ENCODE data around the gene PTPDC1.

Gene PTPDC1

DNA sequence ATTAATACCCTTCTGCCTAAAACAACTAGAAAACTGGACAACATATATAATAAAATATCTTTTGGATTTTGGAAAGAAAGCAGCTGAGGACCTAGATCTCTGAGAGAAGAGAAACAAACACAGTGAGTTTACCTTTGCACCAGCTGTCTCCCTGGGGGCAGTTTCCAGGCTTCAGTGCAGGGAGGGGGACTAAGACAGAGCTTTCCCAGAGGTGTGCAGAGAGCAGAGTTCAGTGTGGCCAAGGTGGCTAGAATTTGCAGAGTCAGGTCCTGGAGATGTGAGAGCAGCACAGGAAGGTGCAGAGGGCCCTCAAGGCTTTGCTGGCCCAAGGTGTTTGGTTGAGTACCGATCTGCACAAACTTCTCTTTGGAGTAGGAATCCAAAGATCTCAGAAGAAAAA lies 26.3 kb upstream of the PTPDC1 start:
- no peak for DNase-seq (ENCODE audit: low spot score)
- TF ChIP-seq, protein P1, sequence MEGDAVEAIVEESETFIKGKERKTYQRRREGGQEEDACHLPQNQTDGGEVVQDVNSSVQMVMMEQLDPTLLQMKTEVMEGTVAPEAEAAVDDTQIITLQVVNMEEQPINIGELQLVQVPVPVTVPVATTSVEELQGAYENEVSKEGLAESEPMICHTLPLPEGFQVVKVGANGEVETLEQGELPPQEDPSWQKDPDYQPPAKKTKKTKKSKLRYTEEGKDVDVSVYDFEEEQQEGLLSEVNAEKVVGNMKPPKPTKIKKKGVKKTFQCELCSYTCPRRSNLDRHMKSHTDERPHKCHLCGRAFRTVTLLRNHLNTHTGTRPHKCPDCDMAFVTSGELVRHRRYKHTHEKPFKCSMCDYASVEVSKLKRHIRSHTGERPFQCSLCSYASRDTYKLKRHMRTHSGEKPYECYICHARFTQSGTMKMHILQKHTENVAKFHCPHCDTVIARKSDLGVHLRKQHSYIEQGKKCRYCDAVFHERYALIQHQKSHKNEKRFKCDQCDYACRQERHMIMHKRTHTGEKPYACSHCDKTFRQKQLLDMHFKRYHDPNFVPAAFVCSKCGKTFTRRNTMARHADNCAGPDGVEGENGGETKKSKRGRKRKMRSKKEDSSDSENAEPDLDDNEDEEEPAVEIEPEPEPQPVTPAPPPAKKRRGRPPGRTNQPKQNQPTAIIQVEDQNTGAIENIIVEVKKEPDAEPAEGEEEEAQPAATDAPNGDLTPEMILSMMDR (conservative IDR thresholded peaks at IDR 0.05; ENCODE audit: low read depth), result no peak
- CTCF ChIA-PET, result interaction anchor here (1.2 kb wide), 1 partner anchor 103 kb away, joined by 3 read pairs; no protein-coding TSS in a partner anchor
- no peak overlapping the region for H3K27ac ChIP-seq
- POLR2A ChIA-PET (ENCODE audit: low non-redundant PET), result no interaction called here

DNA sequence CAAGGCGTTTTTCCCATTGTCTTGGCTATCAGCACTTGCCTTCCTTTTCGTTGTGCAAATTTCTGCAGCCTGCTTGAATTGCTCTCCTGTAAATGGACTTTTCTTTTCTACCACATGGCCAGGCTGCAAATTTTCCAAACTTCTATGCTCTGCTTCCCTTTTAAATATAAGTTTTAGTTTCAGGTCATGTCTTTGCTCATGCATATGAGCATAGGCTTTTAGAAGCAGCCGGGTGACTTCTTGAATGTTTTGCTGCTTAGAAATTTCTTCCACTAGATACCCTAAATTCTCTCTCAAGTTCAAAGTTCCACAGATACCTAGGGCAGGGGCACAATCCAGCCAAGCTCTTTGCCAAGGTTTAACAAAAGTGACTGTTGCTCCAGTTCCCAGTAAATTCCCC lies 22.4 kb upstream of the PTPDC1 start:
- H3K27ac ChIP-seq, result no peak overlapping the region
- DNase-seq (ENCODE audit: low spot score), result no peak
- TF ChIP-seq, protein P1 (conservative IDR thresholded peaks at IDR 0.05; ENCODE audit: low read depth), result no peak
- ChIA-PET CTCF (interaction anchor here (1.3 kb wide), 1 partner anchor 151 kb away, joined by 3 read pairs; no protein-coding TSS in a partner anchor), POLR2A (ENCODE audit: low non-redundant PET) (no interaction called here)

DNA sequence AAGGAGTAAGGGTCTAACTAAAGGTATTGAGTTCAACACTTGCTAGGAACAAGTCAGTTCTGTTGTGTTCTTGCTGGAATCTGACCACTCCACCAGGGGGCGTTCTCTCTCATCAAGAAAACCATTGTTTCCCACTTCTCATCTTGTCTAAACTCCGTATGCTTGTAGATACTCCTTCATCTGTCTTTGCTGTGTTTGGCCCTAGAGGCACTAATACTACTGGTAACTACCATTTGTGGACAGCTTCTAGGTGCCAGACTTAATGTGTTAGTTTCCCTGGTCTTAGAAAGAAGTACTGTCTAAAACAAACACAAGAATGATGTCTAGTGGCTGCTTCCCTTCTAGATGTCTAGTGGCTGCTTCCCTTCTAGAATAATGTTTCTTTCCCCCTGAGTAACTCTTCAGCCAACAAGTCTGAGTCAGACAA lies 18.7 kb upstream of the PTPDC1 start:
- ChIA-PET CTCF (interaction anchor here (0.6 to 3.9 kb wide), 9 partner anchors 11 to 993 kb away, joined by 3 to 31 read pairs (median 3); no protein-coding TSS in a partner anchor), POLR2A (ENCODE audit: low non-redundant PET) (no interaction called here)
- TF ChIP-seq, protein P1 (conservative IDR thresholded peaks at IDR 0.05; ENCODE audit: low read depth), result peak; percentile 95
- DNase-seq (ENCODE audit: low spot score), result peak; percentile 67
- no peak overlapping the region for H3K27ac ChIP-seq

DNA sequence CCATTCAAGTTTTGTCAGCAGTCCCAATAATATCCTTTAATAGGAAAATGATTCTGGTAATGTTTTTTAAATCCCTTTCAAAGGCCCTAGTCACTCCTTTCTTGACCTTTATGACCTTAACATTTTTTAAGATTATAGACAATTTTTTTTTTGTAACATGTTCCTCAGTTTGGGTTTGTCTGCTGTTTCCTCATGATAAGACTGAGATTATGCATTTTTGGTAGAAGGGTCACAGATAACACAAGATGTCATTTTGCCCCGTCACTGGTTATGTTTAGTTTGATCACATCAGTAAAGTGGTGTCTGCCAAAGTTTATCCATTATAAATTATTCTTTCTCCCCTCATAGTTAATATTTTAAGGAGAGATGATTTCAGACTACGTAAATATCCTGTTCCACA lies 16.0 kb upstream of the PTPDC1 start:
- H3K27ac ChIP-seq, result no peak overlapping the region
- DNase-seq (ENCODE audit: low spot score), result no peak
- TF ChIP-seq, protein P1 (conservative IDR thresholded peaks at IDR 0.05; ENCODE audit: low read depth), result no peak
- CTCF ChIA-PET, result interaction anchor here (1.0 kb wide), 1 partner anchor 145 kb away, joined by 4 read pairs; no protein-coding TSS in a partner anchor
- POLR2A ChIA-PET (ENCODE audit: low non-redundant PET), result no interaction called here

DNA sequence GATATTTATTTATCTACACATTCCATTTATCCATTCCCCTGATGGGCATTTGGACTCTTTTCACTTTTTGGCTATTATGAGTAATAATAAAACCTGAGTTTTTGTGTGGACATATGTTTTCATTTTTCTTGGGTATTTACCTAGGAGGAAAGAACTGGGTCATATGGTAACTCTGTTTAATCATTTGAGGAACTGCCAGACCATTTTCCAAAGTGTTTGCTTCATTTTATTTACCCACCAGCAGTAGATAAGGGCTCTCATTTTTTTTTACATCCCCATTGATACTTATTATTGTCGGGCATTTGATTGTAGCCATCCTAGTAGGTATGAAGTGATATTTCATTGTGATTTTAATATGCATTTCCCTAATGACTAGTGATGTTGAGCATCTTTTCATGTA lies 7.7 kb upstream of the PTPDC1 start:
- POLR2A ChIA-PET (ENCODE audit: low non-redundant PET), result no interaction called here
- no peak overlapping the region for H3K27ac ChIP-seq
- CTCF ChIA-PET, result no interaction called here

DNA sequence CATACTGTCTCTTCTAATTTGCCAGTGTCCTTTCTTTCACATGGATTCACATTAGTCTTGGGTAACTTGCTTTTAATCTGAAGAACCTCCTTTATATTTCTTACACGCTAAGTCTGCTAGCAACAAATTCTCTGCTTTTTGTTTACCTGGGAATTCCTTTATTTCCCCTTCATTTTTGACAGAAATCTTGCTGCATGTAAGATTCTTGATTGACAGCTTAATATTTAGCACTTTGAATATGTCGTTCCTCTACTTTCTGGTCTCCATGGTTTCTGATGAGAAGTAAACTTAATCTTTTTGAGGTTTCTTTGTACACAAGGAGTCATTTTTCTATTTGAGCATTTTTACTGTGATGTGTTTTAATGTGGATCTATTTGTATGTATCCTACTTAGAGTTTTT lies 6.2 kb upstream of the PTPDC1 start:
- TF ChIP-seq, protein P1 (conservative IDR thresholded peaks at IDR 0.05; ENCODE audit: low read depth), result no peak
- no peak for DNase-seq (ENCODE audit: low spot score)
- no peak overlapping the region for H3K27ac ChIP-seq
- ChIA-PET CTCF (interaction anchor here (0.7 to 1.1 kb wide), 2 partner anchors 13 to 19 kb away, joined by 3 read pairs; no protein-coding TSS in a partner anchor), POLR2A (ENCODE audit: low non-redundant PET) (no interaction called here)

More for the DNA sequence above, 7.7 kb upstream of the PTPDC1 start:
- no peak for DNase-seq (ENCODE audit: low spot score)
- TF ChIP-seq, protein P1 (conservative IDR thresholded peaks at IDR 0.05; ENCODE audit: low read depth), result no peak

Measured in RWPE1 (cell line).